Epithelial cell of esophagus (primary cell): ENCODE data around the gene NF2.

ENCODE experiments used
- DNase-seq: peaks from one replicate; pipeline ENCODE4 v3.0.0; 2010; ENCODE audit warnings: low read depth
- H3K4me3 ChIP-seq: 2 replicates; pipeline ENCODE4 v1.5.1; 2011; ENCODE audit warnings: mild to moderate bottlenecking, low read length, control low read depth
- CTCF ChIP-seq: IDR thresholded peaks from 2 replicates; pipeline ENCODE4 v1.5.1; 2011; ENCODE audit warnings: low read depth, mild to moderate bottlenecking, low read length, control low read depth, inconsistent platforms; ENCODE audit not compliant: insufficient read depth; ENCODE audit errors: missing control alignments

The NF2 gene

GRCh38 chr22:29639096-29639495, 35.7 kb downstream of the NF2 start:
- DNase-seq: no peak
- TF ChIP-seq CTCF: no peak
- no peak overlapping the region for H3K4me3 ChIP-seq

- no peak for TF ChIP-seq CTCF
- H3K4me3 ChIP-seq: no peak overlapping the region
- no peak for DNase-seq
Measured at GRCh38 chr22:29641042-29641699, 37.7 kb downstream of the NF2 start.

GRCh38 chr22:29641700-29642330, 38.4 kb downstream of the NF2 start:
- no peak overlapping the region for H3K4me3 ChIP-seq
- no peak for TF ChIP-seq CTCF
- no peak for DNase-seq

GRCh38 chr22:29642694-29643093, 39.3 kb downstream of the NF2 start:
- no peak for TF ChIP-seq CTCF
- H3K4me3 ChIP-seq: no peak overlapping the region
- no peak for DNase-seq

GRCh38 chr22:29647954-29648737, 44.7 kb downstream of the NF2 start:
- TF ChIP-seq CTCF: no peak
- peak; percentile 47 for DNase-seq
- H3K4me3 ChIP-seq: no peak overlapping the region

GRCh38 chr22:29650370-29650769, 46.9 kb downstream of the NF2 start:
- no peak for TF ChIP-seq CTCF
- no peak overlapping the region for H3K4me3 ChIP-seq
- DNase-seq: no peak
